G401.6 (cell line): Measurements from ENCODE around the gene SLC16A1.
"Not testable (repeated sequence)": the region's sequence is repeated elsewhere in the genome, so short reads cannot be mapped to it uniquely, and the experiment has no call there.

Experiments used
- FAIRE-seq: peaks from 2 replicates; lab custom pipeline; 2012; peaks lifted over from hg19 to GRCh38; lab: Jason Lieb, UNC

Gene SLC16A1

DNA sequence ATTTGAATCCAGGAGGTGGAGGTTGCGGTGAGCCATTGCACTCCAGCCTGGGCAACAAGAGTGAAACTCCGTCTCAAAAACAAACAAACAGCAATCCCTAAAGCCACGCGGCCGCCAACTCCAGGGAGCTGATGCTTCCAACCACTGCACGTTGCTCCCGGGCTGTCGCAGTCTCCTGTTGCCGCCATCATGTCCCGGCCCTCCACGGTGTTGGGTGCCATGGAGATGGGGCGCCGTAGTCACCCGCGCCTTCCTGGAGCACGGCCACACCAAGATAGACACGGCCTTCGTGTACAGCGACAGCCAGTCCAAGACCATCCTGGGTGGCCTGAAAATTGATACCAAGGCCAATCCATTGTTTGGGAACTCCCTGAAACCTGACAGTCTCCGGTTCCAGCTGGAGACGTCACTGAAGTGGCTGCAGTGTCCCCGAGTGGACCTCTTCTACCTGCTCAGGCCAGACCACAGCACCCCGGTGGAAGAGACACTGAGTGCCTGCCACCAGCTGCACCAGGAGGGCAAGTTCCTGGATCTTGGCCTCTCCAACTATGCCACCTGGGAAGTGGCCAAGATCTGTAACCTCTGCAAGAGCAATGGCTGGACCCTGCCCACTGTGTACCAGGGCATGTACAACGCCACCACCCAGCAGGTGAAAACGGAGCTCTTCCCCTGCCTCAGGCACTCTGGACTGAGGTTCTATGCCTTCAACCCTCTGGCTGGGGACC is 32.6 kb downstream of the SLC16A1 start:
- FAIRE-seq, result no peak

- FAIRE-seq, result no peak
These were observed 44.3 kb downstream of the SLC16A1 start for GRCh38 chr1:112911506-112912220.

DNA sequence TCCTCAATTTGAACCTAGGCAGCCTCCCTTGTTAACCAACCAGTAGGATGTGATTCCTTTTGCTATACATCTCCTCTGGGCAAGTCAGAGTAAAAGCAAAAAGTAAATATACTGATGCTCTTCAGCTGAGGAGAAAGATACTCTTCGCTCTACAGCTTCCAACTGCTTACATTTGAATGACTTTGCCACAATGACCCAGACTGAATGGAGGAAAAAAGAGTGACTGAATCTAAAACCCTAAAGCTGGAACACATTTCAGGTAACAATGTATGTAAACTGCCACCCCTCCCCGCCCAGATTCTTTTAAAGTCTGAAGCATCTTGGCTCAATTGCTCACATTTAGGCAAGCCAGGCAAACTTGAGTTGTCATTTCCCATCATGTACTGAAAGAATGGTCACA is 46.1 kb downstream of the SLC16A1 start:
- FAIRE-seq, result no peak

DNA sequence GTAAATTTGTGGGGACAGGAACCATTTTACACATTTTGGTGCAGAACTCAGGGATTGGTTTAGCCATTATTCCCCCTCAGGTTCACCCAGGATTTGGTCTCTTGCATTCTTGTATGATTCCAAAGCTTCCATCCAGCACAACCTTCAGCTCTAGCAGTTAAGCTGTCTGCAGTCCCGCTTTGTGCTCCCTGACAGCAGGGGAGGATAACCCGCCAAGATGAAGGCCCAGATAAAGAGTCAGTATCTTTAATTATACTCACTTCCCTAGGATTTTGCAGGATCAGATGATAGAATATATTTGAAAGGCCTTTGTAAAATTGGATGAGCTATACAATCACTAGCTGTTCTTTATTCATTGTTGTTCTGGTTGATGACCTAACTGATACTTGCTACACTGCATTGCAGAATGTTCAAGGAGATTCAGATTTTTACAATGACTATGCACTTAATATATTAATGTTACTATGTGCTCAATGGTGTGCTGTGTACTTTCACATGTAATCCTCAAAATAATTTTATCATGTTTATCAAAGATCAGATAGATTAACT is 49.8 kb downstream of the SLC16A1 start:
- no peak for FAIRE-seq

DNA sequence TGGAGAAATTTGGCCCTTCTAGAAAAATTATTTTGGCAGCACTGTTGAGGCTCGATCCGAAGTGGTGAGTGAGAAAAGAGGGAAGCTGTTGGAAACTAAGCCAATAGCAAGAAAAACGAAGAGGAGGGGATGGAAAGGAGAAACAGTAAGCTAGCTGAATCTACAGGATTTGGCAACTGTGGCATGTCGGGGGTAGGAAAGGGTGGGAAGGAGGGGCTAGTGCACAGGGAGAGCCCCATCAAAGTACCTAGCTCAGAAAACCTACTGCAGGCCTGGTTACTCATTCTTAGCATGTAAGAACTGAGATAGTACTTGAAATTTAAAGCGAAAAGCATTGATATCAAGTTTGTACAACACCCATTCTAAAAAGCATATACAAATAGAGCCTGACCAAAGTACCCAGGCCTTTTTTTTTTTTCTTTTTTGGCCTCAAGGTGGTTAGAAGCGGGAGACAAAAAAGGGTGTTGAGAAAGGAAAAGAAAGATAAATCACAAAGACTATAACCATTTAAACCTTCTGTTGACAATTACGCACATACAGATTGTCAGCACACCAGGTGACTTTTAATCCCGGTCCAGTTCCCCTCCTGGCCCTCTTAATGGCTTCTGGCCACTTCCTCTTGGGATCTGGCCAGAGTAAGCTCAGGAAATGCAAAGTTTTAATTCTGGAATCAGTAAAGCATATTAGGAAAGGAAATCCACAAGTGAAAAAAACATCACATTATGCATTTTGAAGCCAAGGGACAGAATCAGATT is 50.4 kb downstream of the SLC16A1 start:
- FAIRE-seq, result no peak

DNA sequence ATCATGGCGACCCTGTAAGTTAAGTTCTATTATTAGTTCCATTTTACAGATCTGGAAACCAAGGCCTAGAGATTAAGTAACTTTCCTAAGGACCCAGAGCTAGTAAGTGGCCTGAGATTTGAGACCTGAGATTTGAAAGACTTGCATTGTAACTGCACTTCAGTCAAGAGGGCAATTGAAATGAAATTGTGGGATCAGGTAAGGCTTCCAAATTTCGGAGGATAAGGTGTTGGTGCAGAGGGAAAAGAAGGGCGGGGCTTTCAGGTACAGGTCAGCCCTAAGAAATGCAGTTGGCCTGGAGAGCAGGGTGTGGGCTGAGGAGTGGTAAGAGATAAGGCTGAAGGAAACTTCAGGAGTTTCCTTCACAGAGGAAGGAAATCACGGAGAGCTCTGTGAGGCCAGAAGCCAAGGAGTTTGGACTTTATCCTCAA is 51.1 kb downstream of the SLC16A1 start:
- FAIRE-seq, result no peak

DNA sequence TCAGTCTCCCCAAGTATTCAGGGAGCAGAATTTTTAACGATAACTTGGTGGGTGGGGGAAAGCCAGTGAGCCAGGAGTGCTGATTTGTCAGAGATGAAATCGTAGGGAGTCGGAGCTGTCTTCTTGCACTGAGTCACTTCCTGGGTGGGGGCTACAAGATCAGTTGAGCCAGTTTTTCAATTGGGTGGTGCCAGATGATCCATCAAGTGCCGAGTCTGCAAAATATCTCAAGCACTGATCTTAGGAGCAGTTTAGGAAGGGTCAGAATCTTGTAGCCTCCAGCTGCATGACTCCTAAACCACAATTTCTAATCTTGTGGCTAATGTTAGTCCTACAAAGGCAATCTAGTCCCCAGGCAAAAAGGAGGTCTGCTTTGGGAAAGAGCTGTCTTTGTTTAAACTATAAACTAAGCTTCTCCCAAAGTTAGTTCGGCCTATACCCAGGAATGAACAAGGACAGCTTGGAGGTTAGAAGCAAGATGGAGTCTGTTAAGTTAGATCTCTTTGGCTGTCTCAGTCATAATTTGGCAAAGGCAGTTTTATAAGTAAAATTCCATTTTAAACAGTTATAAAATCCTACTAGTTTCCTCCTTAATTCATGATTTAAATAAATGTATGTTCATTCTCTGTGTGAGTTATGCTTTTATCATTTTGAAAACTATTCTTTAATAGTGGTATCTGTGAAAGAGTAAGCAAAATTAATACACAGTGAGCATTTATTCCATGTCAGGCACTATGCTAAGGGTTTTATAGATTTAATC is 51.7 kb downstream of the SLC16A1 start:
- no peak for FAIRE-seq

DNA sequence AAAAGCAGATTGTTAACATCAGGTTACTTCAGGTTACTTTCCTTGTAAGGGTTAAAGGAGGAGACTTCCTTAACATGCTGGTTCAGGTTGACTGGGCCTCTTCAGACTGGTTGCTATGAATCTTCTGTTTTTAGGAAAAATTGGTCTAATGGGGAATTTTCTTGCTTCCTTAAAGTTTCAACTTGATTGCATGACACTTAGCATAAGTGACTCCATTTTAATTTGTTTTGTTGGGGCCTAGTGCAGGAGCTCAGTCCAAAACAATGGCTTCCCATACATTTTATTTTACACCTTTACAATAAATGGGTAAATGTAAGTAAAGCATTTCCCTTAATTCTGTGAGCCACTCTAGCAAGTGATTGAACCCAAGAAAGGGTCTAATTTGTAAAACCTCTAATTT is 53.8 kb downstream of the SLC16A1 start:
- FAIRE-seq, result no peak

GRCh38 chr1:112901387-112901786 is 54.6 kb downstream of the SLC16A1 start:
- no peak for FAIRE-seq

GRCh38 chr1:112896783-112897182 is 59.2 kb downstream of the SLC16A1 start:
- FAIRE-seq, result no peak

DNA sequence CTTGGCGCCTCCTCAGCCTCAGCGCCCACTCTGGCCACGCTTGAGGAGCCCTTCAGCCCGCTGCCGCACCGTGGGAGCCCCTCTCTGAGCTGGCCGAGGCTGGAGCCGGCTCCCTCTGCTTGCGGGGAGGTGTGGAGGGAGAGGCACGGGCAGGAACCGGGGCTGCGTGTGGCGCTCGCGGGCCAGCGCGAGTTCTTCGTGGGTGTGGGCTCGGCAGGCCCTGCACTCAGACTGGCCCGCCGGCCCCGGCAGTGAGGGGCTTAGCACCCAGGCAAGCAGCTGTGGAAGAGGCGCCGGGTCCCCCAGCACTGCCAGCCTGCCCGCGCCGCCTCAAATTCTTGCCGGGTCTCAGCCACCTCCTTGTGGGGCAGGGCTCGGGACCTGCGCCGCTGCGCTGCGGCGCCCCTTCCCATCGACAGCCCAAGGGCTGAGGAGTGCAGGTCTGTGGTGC is 61.4 kb downstream of the SLC16A1 start:
- FAIRE-seq, result no peak

- no peak for FAIRE-seq
These were observed 62.0 kb downstream of the SLC16A1 start for GRCh38 chr1:112894010-112894292.

DNA sequence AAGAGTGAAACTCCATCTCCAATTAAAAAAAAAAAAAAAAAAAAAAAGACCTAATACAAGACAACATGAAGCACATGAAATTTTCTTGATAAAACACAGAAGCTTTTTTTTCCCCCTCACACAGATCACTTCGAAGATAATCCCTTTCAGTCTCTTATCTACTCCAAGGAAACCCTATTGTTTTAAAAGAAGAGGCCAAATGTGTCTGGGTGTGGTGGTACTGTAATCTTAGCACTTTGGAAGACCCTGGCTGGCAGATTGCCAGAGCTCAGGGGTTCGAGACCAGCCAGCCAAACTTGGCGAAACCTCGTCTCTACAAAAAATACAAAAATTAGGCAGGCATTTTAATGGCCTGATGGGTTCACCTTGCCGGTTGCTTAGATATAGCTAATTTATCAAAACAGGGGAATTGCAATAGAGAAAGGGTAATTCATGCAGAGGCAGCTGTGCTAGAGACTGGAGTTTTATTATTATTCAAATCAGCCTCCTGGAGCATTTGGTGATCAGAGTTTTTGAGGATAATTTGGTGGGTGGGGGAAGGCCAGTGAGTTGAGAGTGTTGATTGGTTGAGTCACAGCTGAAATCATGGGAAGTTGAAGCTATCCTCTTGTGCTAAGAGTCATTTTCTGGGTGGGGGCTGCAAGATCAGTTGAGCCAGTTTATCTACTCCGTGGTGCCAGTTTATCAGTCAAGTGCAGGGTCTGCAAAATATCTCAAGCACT is 62.5 kb downstream of the SLC16A1 start:
- FAIRE-seq, result no peak

DNA sequence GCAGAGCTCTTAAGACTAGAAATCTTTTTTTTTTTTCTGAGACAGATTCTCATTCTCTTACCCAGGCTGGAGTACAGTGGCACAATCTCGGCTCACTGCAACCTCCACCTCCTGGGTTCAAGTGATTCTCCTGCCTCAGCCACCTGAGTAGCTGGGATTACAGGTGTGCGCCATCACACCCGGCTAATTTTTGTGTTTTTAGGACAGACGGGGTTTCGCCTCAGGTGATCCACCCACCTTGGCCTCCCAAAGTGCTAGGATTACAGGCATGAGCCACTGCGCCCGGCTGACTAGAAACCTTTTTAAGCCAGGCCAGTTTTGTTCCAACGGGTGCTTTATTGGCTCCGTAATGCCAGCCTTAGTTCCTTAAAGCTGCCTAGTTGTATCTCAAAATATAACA is 66.1 kb downstream of the SLC16A1 start:
- FAIRE-seq, result not testable (repeated sequence)

DNA sequence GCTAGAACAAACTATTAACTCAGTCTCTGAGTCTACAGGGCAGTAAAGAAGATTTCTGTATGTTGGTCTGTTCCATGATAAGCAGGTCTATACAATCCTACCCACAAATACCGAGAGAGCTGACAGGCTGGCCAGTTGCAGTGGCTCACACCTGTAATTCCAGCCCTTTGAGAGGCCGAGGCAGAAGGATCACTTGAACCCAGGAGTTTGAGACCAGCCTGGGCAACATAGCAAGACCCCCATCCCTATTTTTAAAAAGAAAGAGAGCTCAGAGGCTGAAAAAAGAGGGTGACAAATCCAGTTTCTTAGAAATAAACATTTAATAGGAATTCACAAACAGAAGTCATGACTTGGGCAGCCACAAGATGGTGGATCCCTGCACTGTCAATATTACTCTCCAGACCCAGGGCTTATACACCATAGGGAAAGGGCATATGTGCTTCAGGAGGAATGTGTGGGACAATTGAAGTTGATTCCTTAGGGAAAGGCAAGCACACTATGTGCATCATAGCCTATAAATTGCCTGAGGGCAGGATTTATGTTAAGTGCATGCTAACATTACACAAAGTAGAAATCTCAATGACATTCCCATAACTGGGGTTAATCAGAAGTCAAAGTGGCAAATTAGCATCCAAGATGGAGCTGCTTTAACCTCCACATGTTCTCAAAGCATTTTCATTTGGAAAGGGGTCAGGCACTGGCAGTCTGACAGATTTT is 66.8 kb downstream of the SLC16A1 start:
- no peak for FAIRE-seq

GRCh38 chr1:112888630-112889029 is 67.4 kb downstream of the SLC16A1 start:
- FAIRE-seq, result no peak

- no peak for FAIRE-seq
These were observed 68.3 kb downstream of the SLC16A1 start for GRCh38 chr1:112887599-112888283.

GRCh38 chr1:112884996-112885395 is 71.0 kb downstream of the SLC16A1 start:
- not testable (repeated sequence) for FAIRE-seq

GRCh38 chr1:112882271-112882744 is 73.7 kb downstream of the SLC16A1 start:
- no peak for FAIRE-seq

- FAIRE-seq, result no peak
These were observed 74.3 kb downstream of the SLC16A1 start for GRCh38 chr1:112881742-112882127.
